GM21786 (cell line): ENCODE results near the gene TNC.

Source experiments
- ATAC-seq: cut with Tn5 transposase; IDR thresholded peaks from one replicate; pipeline ENCODE4 v1.9.1; 2021; ENCODE audit not compliant: unreplicated experiment

TNC gene

DNA sequence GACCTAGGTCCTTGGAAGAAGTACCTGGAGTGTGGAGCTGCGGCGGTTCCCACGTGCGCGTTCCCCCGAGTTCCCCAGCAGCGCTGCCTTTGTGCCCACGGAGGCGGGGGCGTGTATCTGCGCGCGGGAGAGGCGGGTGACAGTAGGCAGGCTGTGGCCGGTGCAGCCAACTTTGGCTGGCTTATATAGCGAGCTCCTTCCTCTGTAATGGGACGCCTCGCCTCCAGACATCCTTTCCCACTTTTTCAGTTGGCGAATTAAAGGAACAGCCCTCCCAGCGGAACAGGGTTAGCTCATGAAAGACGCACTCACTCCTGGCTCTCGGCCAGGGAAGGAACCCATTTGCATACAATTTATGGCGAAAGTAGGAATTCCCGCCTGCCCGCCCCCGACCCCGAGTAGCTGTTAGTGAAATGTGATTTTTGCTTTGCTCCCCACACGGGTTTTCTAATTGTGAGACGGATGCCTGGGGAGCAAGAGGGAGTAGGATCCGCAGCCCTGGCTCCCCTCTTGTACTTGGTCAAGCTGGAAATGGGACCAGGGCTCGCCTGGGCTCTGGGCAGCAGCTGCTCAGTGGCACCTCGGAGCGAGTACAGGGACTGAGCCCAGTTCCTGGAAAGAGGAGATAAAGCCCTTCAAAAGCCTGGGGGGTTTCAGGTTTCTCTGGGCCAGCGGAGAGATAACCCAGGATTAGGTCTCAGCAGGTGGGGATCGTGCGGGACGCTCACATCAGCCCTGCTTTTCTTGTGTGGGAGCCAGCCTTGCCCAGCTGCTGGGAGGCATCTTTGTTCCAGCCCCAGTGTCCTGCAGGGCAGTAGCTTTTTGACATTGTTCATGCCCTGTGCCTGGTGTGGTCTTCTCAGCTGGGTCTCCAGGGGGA, at the start of gene TNC:
Gene TNC, minus strand, starts transcription at position 159 of the 880 bp plus-strand sequence. CDS start 27,139 bp downstream, outside the sequence.
- no peak for ATAC-seq

DNA sequence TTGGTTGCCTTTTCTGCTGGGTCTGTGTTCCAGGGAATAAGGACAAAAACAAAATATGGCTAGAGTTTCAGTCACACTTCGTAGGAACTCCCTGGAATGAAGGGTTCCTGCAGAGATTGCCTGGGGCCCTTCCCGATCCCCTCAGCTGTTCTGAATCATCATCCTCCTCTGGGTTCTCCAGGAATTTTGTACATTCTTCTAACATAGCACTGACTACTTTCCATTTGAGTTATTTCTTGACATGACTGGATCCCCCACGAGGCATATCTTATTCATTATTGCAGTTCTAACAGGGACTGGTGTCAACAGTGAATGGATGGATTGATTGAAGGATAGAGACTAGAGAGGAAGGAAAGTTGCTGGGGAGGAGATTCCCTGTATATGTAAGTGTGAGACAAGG, 49.2 kb upstream of the TNC start:
- ATAC-seq: no peak

DNA sequence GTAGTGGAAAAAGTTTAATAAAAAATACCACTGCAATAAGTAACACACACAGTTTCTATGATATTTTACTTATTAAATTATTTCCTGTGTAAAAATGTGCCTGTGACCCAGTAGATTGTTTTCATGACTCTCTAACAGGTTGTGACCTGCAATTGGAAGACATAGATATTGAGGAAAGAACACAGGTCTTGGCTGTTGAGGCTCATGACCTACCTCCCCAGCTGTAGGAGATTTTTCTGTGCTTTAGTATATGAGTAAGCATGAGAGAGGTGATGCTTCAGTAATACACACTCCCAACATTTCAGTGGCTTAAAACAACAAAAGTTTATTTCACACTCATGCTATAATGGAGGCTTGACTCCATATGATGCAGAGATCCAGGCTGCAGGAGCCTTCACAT, 47.3 kb upstream of the TNC start:
- no peak for ATAC-seq

DNA sequence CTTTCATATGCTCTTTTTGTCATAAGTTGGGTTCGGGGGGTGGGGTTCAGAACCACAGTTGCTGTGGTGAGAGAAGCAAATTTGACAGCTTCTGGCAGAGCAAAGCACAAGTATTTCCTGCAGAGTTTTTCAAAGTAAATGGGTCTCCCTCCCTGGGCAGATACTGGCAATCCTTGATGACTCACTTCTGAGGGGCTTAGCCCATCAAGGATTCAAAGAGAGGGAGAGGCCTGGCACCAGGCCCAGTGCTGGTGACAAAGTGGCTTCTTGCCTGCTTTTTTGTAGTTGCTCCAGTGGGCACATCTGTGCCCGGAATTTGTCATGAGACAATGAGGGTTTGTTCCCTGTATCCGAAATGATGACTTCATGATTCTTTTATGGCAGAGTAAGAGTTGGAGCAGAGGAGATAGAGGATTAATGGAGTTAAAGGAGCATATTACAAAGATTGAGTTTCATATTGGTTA, 46.6 kb upstream of the TNC start:
- no peak for ATAC-seq

DNA sequence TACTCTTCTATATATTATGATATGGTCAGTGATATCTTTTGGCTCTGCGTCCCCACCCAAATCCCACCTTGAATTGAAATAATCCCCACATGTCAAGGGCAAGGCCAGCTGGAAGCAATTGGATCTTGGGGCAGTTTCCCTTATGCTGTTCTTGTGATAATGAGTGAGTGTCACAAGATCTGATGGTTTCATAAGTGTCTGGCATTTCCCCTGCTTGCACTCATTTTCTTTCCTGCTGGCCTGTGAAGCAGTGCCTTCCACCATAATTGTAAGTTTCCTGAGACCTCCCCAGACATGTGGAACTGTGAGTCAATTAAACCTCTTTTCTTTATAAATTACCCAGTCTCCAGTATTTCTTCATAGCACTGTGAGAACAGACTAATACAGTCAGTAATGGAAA, 45.0 kb upstream of the TNC start:
- no peak for ATAC-seq

DNA sequence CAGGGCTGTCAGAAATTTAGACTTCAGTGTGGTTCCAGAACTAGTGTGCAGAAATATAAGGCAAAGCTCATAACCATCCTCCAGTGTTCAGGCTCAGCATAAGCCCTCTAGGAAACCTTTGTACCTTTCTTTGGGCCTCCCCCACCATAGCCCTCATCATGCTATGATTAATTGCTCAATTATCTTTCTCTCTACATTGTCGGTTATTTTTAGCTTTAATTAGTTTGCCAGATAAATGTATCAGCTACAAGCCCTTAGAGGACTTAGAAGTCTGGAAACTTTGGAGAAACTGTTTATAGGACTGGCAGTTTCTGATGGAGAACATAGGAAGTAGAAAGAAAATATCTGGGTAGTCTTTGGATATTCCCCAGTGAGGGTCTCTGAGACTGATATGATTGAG, 43.5 kb upstream of the TNC start:
- no peak for ATAC-seq

DNA sequence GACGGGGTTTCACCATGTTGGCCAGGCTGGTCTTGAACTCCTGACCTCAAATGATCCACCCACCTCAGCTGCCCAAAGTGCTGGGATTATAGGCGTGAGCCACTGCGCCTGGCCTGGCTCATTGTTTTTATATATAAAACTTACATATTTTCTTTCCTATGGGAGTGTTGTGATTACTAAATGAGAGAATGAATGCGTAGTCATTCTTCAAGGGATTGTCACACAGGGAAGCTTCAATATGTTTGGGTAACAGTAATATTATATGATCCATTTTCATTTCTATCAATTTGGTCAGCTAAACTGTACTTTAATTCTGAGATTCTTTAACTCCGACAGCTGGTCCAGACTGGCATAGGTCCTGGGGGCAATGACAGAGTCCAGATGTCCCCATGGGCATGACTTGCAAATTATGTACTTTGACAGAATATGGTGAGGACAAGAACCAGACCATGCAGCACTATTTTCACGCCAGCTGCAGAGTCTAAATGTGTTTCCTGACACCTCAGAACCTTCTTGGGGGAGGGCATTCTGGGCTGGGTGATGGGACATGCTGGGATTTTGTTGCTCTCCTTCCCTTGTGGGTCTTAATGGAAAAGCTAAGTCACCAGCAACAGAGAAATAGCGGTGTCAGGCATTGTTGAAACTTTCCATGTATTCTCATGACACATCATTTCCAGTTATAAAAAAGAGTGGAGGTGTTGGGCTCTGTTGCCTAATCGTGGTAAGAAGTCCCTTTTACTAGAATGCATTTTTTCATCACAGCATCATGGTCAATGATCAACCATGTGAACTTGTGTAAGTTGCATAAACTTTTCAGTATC, 40.9 kb upstream of the TNC start:
- ATAC-seq: no peak

DNA sequence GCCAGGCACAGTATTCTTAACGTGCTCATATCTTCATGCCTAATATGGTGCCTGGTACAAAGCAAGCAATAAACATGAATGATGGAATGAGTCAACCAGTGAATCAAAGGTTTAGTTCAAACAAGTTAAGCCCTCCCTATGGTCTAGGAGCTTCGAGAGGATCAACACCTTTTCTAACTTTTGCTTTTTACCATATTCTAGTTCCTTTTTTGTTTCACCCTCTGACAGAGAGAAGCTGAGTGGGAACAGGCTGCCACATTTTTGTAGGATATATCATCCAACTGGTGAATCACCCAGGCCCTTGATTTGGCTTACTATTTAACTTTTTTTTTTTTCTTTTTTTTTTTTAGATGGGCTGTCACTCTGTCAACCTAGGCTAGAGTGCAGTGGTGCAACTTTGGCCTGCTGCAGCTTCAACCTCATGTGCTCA, 39.3 kb upstream of the TNC start:
- no peak for ATAC-seq

DNA sequence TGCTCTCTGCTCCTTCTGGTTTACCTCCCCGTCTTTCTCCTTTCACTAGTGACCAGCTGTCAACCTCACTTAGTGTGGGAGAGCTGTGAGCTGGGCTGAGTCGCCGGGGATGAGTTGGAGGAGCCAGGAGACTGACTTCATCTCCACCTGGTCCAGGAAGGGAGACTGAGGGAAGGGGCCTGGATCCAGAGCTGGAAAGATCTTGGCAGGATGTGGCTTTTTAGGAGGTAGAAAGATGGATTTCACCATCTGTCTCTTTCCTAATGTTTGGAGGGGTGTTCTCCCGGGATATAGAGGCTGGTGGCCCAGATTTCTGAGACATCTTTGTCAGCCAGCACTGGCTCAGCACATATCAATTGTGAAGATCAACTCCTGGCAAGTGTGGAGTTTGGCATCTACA, 37.1 kb upstream of the TNC start:
- no peak for ATAC-seq

DNA sequence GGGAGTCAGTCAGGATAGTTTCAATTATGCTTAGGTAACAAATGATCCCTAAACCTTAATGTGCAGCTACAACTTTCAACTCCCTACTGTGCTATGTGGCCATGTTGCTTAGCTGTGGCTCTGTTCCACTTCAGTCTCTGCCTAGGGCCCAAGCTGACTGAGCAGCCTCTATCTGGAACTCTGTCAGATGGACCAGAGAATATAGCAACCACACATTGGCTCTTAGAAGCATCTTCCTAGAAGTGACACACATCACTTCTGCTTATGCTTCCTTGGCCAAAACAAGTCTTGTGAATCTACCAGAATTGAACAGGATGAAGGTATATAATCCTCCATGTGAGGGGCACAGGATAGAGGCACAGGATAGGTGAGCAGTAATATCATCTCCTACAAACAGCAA, 36.7 kb upstream of the TNC start:
- no peak for ATAC-seq

DNA sequence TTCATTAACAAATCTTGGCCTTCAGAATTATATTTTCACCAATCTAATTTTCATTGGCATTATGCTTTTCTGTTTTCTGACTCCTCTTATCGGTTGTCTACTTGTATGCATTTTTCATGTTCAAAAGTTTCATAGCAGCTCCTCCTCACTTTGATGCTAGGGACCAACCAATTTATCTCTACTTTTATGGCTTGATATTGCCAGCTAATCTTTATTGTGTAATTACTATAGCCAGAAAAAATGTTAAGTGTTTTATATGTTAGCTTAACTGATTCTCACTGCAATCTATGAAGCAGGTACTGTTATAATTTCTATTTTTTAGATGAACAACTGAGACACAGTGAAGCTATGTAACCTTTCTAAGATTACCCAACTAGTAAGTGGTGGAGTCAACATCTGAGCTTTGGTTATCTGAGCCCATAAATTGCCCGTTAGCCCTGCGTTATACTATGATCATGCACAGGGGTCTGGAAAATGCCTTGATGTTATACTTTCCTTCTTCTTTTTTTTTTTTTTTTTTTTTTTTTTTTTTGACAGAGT, 34.4 kb upstream of the TNC start:
- ATAC-seq: no peak

DNA sequence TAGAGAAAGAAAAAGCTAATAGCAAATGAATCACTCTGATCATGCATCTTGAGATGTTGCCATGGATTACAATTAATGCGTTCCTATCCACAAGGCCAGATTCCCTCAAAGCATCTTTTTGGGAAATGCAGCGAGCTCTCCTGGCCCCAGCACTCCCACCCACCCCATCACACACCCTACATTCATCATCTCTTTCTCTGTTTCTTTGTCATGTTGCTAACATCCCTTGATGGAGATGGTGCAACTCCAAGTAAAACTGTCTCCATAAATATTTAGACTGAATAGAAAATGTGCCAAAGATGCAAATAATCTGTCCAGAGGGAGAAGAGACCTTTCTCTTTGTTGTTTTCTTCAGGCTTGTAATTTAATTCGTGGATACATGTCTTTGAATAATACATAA, 30.8 kb upstream of the TNC start:
- ATAC-seq: no peak

DNA sequence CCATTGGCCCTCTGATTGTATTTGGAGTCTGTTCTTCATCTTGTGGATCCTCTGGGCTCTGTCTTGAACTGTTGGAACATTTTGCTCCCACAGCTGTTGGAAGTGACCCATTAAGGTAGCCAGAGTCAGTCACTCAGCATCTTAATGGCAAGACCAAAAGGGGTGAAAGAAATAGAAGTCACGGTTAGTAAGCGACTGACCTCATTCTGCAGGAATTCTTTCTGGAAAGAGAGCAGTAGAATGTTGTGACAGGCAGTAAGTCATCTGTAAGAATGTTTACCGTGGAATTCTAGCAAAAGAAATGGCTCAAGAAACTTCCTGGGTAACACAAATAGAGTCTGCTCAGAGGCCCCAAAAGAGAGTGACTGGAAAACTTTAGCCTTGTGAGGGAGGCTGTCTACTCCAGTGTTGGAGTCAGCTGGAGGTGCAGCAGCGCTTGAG, 28.6 kb upstream of the TNC start:
- no peak for ATAC-seq

DNA sequence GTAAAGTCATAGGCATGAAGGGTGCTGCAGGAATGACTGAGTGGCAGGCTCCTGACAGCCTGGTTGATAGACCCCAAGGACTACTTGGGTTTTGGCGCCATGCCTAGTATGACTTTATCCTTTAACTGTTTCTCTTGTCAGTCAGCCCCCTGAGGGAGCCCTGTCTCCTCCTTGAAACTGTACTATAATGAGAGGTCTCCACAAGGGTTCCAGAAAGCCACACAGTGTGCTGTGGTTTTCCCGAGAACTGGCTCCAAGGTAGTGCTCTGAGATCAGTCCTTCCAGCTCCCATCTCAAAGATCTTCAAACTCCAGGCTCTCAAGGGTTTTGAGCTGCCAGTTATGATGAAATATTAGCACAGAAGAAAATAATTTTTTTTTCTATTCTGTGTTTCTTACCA, 26.7 kb upstream of the TNC start:
- no peak for ATAC-seq

DNA sequence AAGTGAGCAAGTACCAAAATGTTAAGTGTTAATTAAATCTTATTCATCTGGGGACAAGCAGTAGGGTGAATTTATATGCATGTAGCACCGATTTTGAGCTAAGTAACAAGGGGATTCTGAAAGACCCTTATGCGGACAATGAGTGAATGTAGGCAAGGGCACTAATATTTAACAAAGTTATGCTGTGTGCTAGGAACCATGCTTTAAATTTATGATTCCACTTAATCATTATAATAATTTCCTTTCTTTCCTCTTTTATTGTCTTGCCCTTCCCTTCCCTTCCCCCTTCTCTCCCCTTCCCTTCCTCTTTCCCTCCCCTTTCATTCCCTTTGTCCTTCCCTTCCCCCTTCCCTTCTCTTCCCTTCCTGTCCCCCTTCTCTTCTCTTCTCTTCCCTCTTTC, 25.7 kb upstream of the TNC start:
- ATAC-seq: no peak

DNA sequence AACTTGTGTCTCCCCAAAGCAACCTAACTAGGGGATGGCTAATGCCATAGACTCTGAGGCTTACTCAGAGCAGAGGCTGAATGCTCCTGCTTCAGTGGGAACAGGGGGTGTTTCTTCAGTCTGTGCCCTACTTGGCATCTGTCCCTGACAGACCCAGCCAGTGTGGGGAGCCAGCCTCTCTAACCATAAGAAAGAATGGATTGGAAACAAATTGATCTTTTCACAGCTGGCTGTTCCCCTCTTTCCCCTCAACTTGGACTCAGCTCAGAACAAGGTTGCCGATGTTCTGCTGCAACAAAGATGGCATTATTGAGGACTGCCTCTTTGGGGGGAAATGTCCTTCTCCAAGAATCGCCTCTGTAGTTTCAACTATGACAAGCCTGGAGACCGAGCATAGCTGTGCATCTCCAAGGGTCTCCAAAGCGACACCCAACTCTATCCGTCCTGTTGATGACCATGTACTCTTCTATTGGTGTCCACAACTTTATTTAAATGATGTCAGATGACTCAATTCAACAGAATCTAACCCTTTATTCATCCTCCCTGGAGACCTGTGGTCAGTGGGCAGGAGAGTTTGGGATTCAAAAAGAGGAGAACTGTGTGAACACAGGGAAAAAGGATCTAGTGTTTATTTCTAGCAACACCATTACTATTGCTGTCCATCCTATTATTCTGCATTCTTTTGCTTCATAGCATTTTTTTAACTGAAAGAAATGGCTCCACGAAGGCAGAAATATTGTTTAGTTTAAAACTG, 24.7 kb upstream of the TNC start:
- no peak for ATAC-seq

DNA sequence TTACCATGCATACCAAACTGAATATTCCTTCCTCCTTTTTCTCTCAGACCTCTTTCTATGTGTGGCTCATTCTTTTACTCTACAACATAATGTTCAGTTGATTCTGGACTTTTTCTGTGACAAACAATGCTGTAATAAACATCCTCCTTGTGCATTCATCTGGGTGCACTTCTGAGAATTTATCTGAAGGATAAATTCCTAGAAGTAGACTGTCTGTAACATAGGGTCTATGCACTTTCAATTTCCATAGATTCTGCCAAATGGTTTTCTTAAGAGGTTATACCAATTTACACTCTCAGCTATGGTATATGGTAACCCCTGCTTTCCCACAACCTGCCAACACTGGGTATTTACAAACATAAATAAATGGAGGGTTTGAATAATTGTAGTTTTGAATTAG, 24.1 kb upstream of the TNC start:
- no peak for ATAC-seq

DNA sequence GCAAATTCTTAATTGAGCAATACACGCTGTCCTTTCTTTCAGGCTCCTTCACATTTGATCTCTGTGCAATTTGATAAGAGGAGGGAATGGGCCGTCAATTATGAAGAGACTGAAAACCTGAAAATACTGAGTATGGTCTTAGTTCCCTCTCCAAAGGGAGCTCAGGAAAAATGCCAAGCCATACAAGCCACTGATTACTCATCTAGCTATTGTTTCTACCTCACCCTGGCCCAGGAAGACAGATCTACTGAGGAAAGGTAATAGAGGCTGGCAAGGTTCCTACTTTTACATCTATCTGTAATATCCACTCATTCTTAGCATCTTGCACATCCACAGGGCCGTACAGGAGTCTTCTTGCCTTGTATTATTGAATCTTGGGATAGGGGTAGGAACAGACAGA, 23.7 kb upstream of the TNC start:
- no peak for ATAC-seq

DNA sequence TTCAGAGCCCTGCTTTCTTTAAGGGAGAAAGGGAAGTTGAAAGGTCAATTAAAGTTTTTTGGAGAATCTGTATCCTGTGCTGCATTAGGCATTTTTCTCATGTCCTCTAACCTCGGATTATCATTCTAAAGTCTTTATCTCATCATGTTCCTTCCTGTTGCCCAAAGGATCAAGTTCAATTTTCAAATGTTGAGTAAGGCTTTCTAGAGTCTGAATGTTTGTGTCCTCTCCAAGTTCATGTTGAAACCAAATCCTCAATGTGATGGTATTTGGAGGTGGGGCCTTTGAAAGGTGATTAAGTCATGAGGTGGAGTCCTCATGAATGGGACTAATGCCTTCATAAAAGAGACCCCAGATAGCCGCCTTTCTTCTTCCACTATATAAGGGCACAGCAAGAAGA, 20.2 kb upstream of the TNC start:
- no peak for ATAC-seq

DNA sequence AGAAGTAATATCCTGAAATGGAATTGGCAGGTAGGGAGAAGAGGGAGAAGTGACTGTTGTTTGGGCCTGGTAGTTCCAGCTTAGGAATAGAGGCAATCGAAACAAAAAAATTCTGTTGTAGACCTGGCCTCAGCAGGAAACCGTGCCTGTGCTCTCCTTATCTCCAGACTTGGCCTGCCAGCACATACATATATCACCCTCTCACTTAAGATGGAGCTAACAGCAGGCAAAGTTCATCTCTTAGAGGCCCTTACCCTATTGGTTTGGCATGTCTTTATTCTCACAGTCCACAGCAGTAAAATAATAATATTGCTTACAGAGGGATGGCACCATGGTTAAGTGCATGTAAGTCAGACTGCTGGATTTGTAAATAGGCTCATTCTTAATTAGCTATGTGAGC, 19.6 kb upstream of the TNC start:
- ATAC-seq: no peak
